ENCODE results near the gene CDK5RAP2.

The CDK5RAP2 gene

DNA sequence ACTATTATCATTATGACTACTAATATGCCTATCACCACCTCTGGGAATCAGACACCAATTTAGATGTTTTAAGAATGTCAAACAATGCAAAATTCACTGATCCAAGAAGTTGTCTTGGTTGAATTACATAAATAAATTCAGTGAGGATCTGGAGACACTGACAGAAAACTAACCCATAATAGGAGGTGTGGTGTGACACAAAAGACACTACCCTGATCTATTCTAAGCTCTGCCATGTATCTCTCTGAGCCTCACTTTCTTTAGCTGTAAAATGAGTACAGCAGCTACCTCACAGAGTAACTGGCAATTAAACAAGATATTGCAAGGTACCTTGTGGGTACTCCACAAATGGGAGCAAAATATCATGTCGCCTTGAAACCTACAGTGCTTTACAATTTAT is 7.5 kb downstream of the CDK5RAP2 start:
- no peak for DNase-seq (ENCODE audit: low spot score)
- TF ChIP-seq CTCF (IDR thresholded peaks at IDR 0.05; ENCODE audit: extremely low read depth, insufficient read depth, missing control alignments), result no peak
- in situ Hi-C loops (cut with MboI; ENCODE audit: low pct_unique_long_range_greater_than_20kb, low sequenced_read_pairs, unreplicated experiment), result no loop called here

DNA sequence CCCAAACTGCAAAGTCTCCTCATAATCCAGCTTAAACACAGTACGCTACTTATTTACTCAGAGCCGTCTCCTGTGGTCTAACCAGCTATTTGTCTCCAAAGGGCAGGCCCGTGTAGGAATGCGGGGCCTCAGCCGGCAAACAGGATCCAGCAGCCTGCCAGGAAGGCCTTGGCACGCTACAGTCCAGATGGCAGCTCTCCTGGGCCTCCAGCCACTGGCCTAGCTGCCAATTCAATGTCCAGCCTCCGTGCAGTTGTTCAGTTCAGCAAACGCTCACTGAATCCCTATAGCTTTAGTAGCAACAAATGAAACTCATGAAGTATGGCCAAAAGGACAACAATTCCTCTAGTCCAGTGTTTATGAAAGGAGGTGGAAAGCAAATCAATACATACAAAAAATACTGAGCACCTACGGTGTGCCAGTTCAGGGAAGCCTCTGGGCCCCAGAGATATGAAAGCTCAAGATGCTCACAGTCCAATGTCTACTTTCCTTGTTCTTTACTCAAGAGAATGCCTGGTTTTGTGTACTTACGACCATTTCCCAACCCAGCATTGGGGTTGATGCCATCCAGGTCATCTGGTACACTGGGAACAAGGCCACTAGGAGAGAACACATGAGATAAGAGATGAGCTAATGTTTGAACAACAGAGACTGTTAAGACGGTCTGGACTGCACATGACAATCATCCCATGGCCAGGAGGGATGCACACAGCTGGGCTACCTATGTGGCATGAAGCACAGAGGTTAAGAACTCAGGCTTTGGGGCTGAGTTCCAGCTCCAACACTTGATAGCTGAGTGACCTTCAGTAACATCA is 8.3 kb downstream of the CDK5RAP2 start:
- DNase-seq (ENCODE audit: low spot score), result no peak
- no peak for TF ChIP-seq CTCF (IDR thresholded peaks at IDR 0.05; ENCODE audit: extremely low read depth, insufficient read depth, missing control alignments)
- in situ Hi-C loops (cut with MboI; ENCODE audit: low pct_unique_long_range_greater_than_20kb, low sequenced_read_pairs, unreplicated experiment), result no loop called here

- TF ChIP-seq CTCF (IDR thresholded peaks at IDR 0.05; ENCODE audit: extremely low read depth, insufficient read depth, missing control alignments), result no peak
- no peak for DNase-seq (ENCODE audit: low spot score)
- in situ Hi-C loops (cut with MboI; ENCODE audit: low pct_unique_long_range_greater_than_20kb, low sequenced_read_pairs, unreplicated experiment), result no loop called here
Measured at GRCh38 chr9:120570296-120570695, 9.7 kb downstream of the CDK5RAP2 start.

GRCh38 chr9:120569556-120569955 is 10.4 kb downstream of the CDK5RAP2 start:
- no peak for DNase-seq (ENCODE audit: low spot score)
- TF ChIP-seq CTCF (IDR thresholded peaks at IDR 0.05; ENCODE audit: extremely low read depth, insufficient read depth, missing control alignments), result no peak
- in situ Hi-C loops (cut with MboI; ENCODE audit: low pct_unique_long_range_greater_than_20kb, low sequenced_read_pairs, unreplicated experiment), result no loop called here

- TF ChIP-seq CTCF (IDR thresholded peaks at IDR 0.05; ENCODE audit: extremely low read depth, insufficient read depth, missing control alignments), result no peak
- no peak for DNase-seq (ENCODE audit: low spot score)
- in situ Hi-C loops (cut with MboI; ENCODE audit: low pct_unique_long_range_greater_than_20kb, low sequenced_read_pairs, unreplicated experiment), result no loop called here
Measured at GRCh38 chr9:120568816-120569215, 11.2 kb downstream of the CDK5RAP2 start.

- TF ChIP-seq CTCF (IDR thresholded peaks at IDR 0.05; ENCODE audit: extremely low read depth, insufficient read depth, missing control alignments), result no peak
- no peak for DNase-seq (ENCODE audit: low spot score)
- in situ Hi-C loops (cut with MboI; ENCODE audit: low pct_unique_long_range_greater_than_20kb, low sequenced_read_pairs, unreplicated experiment), result no loop called here
Measured at GRCh38 chr9:120567874-120568273, 12.1 kb downstream of the CDK5RAP2 start.

All from GM13977 (cell line).